GM18907 (cell line): ENCODE results near the gene HDAC4.

ENCODE experiments used
- ATAC-seq: cut with Tn5 transposase; IDR thresholded peaks from one replicate; pipeline ENCODE4 v1.9.1; 2021; ENCODE audit warnings: mild to moderate bottlenecking, moderate library complexity; ENCODE audit not compliant: unreplicated experiment

HDAC4 gene

GRCh38 chr2:239259603-239260298 lies 141.1 kb downstream of the HDAC4 start:
- ATAC-seq = peak; percentile 75

GRCh38 chr2:239259173-239259572 lies 141.6 kb downstream of the HDAC4 start:
- ATAC-seq = peak; percentile 61

- ATAC-seq = no peak
Observed at GRCh38 chr2:239258248-239258647, 142.6 kb downstream of the HDAC4 start.

GRCh38 chr2:239257511-239257937 lies 143.3 kb downstream of the HDAC4 start:
- ATAC-seq = no peak

- ATAC-seq = no peak
Observed at GRCh38 chr2:239256350-239256743, 144.5 kb downstream of the HDAC4 start.

- ATAC-seq = no peak
Observed at GRCh38 chr2:239255628-239256349, 145.0 kb downstream of the HDAC4 start.

- ATAC-seq = no peak
Observed at GRCh38 chr2:239255218-239255617, 145.6 kb downstream of the HDAC4 start.

- ATAC-seq = peak; percentile 17
Observed at GRCh38 chr2:239253701-239254436, 147.0 kb downstream of the HDAC4 start.

GRCh38 chr2:239253264-239253663 lies 147.6 kb downstream of the HDAC4 start:
- ATAC-seq = peak; percentile 60

- ATAC-seq = peak; percentile 9
Observed at GRCh38 chr2:239252801-239253200, 148.0 kb downstream of the HDAC4 start.

- no peak for ATAC-seq
Observed at GRCh38 chr2:239252393-239252792, 148.4 kb downstream of the HDAC4 start.

GRCh38 chr2:239251971-239252370 lies 148.8 kb downstream of the HDAC4 start:
- no peak for ATAC-seq

- ATAC-seq = no peak
Observed at GRCh38 chr2:239250216-239251081, 150.4 kb downstream of the HDAC4 start.

- no peak for ATAC-seq
Observed at GRCh38 chr2:239249776-239250175, 151.0 kb downstream of the HDAC4 start.

GRCh38 chr2:239249048-239249447 lies 151.8 kb downstream of the HDAC4 start:
- no peak for ATAC-seq

- no peak for ATAC-seq
Observed at GRCh38 chr2:239247401-239248245, 153.2 kb downstream of the HDAC4 start.

- ATAC-seq = no peak
Observed at GRCh38 chr2:239246723-239247122, 154.1 kb downstream of the HDAC4 start.

- no peak for ATAC-seq
Observed at GRCh38 chr2:239245872-239246721, 154.7 kb downstream of the HDAC4 start.

- ATAC-seq = no peak
Observed at GRCh38 chr2:239245107-239245506, 155.7 kb downstream of the HDAC4 start.
